AG04450 (cell line): ENCODE results near the gene DNM2. TPM values are rescaled to one million over a fixed set of nuclear protein-coding genes. Genes with fewer than 3 reads are reported as not detected.
"Not testable (repeated sequence)": the region's sequence is repeated elsewhere in the genome, so short reads cannot be mapped to it uniquely, and the experiment has no call there.

ENCODE experiments used
- CTCF ChIA-PET: fragments of 300-600, 350-600 bp; formaldehyde crosslinking; extraction: SDS; loops from one replicate; lab custom pipeline; 2022; ENCODE audit warnings: antibody characterized with exemption, inconsistent platforms; lab: Charles Lee
- POLR2A ChIA-PET: fragments of 350-600 bp; formaldehyde crosslinking; extraction: SDS; loops from one replicate; lab custom pipeline; 2021; ENCODE audit warnings: antibody characterized with exemption, inconsistent platforms; lab: Yijun Ruan, JAX
- DNase-seq: peaks from one replicate; pipeline ENCODE4 v3.0.0-alpha.2; 2011; ENCODE audit warnings: low read depth, low spot score
- H3K27ac ChIP-seq: one replicate; pipeline ENCODE4 v1.5.1; 2012; ENCODE audit warnings: low read depth, low read length, control low read depth
- H3K27me3 ChIP-seq: one replicate; pipeline ENCODE4 v1.6.0; 2012; ENCODE audit warnings: low read length; ENCODE audit not compliant: control insufficient read depth, insufficient read depth
- H3K4me3 ChIP-seq: 2 replicates; pipeline ENCODE4 v1.5.1; 2011; ENCODE audit warnings: mild to moderate bottlenecking, low read depth, low read length, control low read depth
- H3K9me3 ChIP-seq: 2 replicates; pipeline ENCODE4 v1.5.1; 2012; ENCODE audit warnings: low read length; ENCODE audit not compliant: control insufficient read depth, insufficient read depth
- polyA plus RNA-seq: library from polyadenylated mRNA; depleted of rRNA; stranded (reverse); fragments of >200 nt; gene quantifications from 2 replicates; pipeline ENCODE4 v1.2.3, GENCODE V29; 2011
- TF ChIP-seq, protein P1 (sequence below): IDR thresholded peaks from 2 replicates; pipeline ENCODE4 v1.5.1; 2011; ENCODE audit warnings: low read depth, low read length, control low read depth, inconsistent platforms

Gene DNM2
- polyA plus RNA-seq, 1 experiment, result 36.9 TPM

- ChIA-PET CTCF (interaction anchor here (0.8 to 3.3 kb wide), 7 partner anchors 9 to 118 kb away, joined by 3 to 38 read pairs (median 7); partner anchors contain the start of gene DNM2), POLR2A (interaction anchor here (0.6 to 2.0 kb wide), 10 partner anchors 14 to 246 kb away, joined by 3 to 27 read pairs (median 10); partner anchors contain the start of genes DNM2 and QTRT1)
- peak overlapping the region; percentile 52 for H3K4me3 ChIP-seq
- DNase-seq, result no peak
- no peaks in the 10 kb centered on the region for H3K27me3 ChIP-seq
- peaks cover 12% of the 10 kb centered on the region for H3K9me3 ChIP-seq
- TF ChIP-seq, protein P1, sequence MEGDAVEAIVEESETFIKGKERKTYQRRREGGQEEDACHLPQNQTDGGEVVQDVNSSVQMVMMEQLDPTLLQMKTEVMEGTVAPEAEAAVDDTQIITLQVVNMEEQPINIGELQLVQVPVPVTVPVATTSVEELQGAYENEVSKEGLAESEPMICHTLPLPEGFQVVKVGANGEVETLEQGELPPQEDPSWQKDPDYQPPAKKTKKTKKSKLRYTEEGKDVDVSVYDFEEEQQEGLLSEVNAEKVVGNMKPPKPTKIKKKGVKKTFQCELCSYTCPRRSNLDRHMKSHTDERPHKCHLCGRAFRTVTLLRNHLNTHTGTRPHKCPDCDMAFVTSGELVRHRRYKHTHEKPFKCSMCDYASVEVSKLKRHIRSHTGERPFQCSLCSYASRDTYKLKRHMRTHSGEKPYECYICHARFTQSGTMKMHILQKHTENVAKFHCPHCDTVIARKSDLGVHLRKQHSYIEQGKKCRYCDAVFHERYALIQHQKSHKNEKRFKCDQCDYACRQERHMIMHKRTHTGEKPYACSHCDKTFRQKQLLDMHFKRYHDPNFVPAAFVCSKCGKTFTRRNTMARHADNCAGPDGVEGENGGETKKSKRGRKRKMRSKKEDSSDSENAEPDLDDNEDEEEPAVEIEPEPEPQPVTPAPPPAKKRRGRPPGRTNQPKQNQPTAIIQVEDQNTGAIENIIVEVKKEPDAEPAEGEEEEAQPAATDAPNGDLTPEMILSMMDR, result no peak
- H3K27ac ChIP-seq, result peak overlapping the region; percentile 47
Measured at GRCh38 chr19:10835089-10835753, 117.3 kb downstream of the DNM2 start.

GRCh38 chr19:10835754-10836478 lies 118.0 kb downstream of the DNM2 start, which contains the start of gene TMED1:
TSS of gene TMED1 (minus strand) at chr19:10836212. CDS start at chr19:10836191, 21 bp downstream.
- Histone ChIP-seq H3K4me3 (peak within 1 kb of the TSS; percentile 77), H3K27me3 (no peaks in the 10 kb centered on the region), H3K9me3 (peaks cover 12% of the 10 kb centered on the region), H3K27ac (peak within 1 kb of the TSS; percentile 98)
- ChIA-PET POLR2A (interaction anchor here (0.6 to 2.0 kb wide), 11 partner anchors 15 to 595 kb away, joined by 3 to 27 read pairs (median 10); partner anchors contain the start of genes DNM2 and QTRT1), CTCF (interaction anchor here (0.5 to 3.3 kb wide), 11 partner anchors 9 to 118 kb away, joined by 3 to 38 read pairs (median 5); partner anchors contain the start of gene DNM2)
- TF ChIP-seq, protein P1, result peak; percentile 27; the same call in 1 of the 2 replicates
- DNase-seq, result peak; percentile 97

- Histone ChIP-seq H3K9me3 (peaks cover 12% of the 10 kb centered on the region), H3K4me3 (peak overlapping the region; percentile 77), H3K27me3 (no peaks in the 10 kb centered on the region), H3K27ac (peak overlapping the region; percentile 98)
- TF ChIP-seq, protein P1, result no peak
- DNase-seq, result no peak
- ChIA-PET CTCF (interaction anchor here (0.6 to 3.3 kb wide), 10 partner anchors 8 to 119 kb away, joined by 3 to 38 read pairs (median 5); partner anchors contain the start of gene DNM2), POLR2A (interaction anchor here (0.6 to 2.0 kb wide), 13 partner anchors 16 to 596 kb away, joined by 3 to 27 read pairs (median 10); partner anchors contain the start of genes DNM2 and QTRT1)
Measured at GRCh38 chr19:10836479-10837330, 118.8 kb downstream of the DNM2 start.

DNA sequence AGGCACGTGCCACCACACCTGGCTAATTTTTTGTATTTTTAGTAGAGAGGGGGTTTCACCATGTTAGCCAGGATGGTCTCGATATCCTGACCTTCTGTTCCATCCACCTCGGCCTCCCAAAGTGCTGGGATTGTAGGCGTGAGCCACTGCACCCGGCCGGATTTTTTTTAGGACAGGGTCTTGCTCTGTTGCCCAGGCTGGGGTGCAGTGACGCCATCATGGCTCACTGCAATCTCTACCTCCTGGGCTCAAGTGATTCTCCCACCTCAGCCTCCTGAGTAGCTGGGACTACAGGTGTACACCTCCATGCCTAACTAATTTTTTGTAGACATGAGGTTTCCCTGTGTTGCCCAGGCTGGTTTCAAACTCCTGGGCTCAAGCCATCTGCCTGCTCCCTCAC lies 119.8 kb downstream of the DNM2 start:
- H3K9me3 ChIP-seq, result peaks cover 12% of the 10 kb centered on the region
- H3K27ac ChIP-seq, H3K27me3 ChIP-seq, POLR2A ChIA-PET, H3K4me3 ChIP-seq, DNase-seq: not testable (repeated sequence)
- CTCF ChIA-PET, result interaction anchor here (3.3 kb wide), 1 partner anchor 27 kb away, joined by 38 read pairs; no protein-coding TSS in a partner anchor
